Stimulated activated naive CD8-positive, alpha-beta T cell treated with anti-CD3 and anti-CD28 coated beads, Interleukin-15, Interleukin-2, amounts not matched to agents 100 U/mL and 50 U/mL, for 24 hours (primary cell): ENCODE results near the gene RALY.

Experiments used
- ATAC-seq: fragments of 150-1000 bp; cut with Tn5 transposase; one replicate; pipeline ENCODE4 v1.10.0; 2021
- DNase-seq: peaks from one replicate; pipeline ENCODE4 v3.0.0; 2021

The RALY gene

DNA sequence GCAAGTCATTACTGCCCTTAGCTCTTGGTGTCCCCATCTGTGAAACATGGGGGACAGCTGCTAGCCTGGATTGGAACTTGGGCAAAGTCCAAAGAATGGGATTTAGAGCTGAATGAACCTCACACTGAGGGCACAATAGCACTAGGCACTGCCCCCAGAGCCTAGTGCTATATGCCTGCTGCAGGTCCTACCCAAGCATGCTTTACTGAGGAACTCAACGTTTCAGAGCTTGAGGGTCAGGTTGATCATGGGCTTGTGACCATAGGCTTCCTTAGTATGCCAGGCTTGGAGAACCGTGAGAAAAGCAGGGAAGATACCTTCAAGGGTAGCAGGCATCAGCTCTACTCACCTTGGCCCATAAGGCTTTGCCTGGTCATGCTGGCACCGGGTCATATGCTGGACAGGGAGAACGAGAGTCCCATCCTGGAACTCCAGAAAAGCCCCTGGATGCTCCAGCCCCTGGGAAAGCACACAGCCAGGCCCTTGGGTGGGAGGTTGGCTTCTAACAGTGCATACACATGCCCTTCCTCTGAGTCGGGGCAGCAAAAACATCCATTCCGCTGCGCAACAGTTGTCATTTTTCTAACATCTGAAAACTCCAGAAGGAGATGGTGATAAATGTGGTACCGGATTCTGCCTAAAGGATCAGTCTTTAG lies 88.6 kb downstream of the RALY start:
- DNase-seq (no peak), ATAC-seq (no peak)

DNA sequence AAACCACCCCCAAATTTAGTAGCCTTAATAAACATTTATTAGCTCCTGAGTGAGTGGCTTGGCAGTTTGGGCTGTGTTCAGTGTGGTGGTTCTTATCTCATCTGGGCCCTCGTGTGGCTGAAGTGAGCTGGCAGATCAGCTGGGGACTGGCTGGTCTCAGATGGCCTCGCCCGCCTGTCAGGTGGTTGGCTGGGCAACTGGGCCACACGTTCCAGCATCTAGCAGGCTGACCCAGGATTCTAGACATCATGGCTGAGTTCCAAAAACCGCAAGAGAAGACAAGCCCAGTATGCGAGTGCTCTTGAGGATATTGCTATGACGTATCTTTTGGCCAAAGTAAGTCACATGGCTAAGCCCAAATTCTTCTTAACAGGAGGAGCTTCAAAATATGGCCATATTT lies 89.4 kb downstream of the RALY start:
- ATAC-seq (no peak), DNase-seq (no peak)

DNA sequence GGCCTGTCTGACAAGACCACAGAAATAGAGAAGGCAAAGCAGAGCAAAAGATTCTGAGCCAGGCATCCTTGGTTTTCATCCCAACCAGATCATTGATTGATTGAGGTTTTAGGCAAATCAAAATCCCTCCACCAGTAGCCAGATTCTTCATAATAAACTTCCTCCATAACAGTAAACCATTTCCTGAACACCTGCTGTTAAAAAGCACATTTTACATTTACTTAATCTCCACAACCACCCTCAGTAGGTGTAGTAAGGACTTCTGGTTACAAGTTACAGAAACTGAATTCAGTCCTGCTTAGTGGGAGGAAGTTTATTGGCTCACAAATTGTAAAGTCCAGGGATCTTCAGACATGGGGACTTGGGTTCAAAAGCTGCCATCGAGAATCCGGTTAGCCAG lies 90.1 kb downstream of the RALY start:
- DNase-seq (no peak), ATAC-seq (no peak)

DNA sequence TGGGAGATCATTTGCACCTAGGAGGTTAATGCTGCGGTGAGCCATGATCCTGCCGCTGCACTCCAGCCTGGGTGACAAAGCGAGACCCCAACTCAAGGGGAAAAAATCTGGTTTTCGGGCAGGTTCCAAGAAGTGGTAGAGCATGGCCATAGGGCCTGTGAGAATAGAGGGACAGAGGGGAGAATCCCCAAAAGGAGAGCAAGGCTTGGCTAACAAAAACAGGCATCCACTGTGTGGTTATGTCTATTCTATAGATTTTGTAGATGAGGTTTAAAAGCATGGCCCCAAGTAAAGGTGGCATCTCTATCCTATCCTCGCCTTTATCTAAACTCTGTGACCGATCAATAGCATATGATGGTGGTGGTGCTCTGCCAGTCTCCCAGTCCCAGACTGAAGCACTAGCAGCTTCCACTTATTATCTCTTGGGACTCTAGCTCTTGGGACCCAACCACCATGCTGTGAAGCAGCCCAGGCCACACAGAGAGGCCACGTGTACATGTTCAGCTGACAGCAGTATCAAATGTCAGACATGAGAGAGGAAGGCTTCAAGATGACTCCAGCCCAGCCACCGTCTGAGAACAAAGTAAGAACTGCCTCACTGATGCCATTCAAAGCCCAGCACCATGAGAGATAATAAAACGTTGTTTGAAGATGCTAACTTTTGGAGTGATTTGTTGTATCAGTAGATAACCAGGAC lies 90.7 kb downstream of the RALY start:
- DNase-seq (no peak), ATAC-seq (no peak)

DNA sequence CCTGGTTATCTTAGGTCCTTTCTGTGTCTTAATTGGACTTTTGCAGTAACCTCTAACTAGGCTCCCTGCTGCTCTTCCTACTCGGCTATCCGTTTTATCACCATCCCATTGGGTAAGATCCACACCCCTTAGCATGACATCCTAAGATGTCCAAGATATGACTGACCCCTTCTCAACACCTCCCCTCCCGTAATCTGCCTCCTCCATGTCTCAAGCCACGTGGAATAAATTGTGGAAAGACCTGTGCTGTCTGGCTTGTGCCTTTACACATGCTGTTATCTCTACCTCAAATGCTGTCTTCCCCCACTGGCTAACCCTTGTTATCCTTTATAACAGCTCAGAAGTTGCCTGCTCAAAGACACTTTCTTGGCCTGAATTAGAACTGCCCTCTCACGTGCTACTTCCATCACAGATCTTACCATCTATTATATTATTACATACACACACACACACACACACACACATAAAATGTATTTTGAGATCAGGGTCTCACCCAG lies 91.9 kb downstream of the RALY start:
- no peak for DNase-seq
- ATAC-seq, result no peak

DNA sequence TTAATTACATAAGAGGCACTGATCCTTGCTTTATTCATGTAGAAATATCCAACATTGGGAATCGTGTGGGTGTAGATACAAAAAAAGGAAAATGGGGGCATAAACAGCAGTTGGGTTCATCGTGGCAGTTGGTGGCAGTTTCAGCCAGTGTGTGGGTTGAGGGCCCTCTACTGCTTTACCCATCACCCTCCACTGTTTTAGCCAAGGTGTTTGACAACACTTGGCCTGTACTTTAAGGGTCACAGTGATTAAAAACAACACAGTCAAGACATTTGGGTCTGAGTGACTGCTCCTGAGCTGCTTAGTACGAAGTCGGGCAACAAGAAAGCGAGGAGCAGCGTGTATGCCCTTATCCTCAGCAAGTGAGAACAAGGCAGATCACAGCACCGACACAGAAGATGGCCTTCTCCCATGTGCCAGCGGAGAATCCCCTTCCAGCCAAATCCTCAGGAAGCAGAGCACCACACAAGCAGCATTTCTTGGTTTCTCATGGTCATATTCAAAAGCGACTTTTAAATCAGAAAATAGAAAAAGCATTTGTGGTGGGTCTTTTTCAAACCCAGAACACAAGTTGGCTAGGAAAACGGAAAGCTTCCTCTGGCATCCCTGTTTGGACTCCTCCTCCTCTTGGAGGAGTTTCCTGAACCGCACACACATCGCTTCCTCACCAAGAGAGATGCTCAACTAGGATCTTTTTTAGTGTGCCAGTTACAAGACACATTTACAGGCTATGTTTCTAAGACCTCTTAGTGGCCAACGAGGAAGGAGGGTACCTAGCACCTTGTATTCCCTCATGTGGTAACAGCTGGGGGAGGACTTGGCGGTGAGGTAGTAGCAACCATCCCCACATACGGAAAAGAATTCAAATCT lies 94.8 kb downstream of the RALY start:
- DNase-seq (no peak), ATAC-seq (peak; percentile 7)

DNA sequence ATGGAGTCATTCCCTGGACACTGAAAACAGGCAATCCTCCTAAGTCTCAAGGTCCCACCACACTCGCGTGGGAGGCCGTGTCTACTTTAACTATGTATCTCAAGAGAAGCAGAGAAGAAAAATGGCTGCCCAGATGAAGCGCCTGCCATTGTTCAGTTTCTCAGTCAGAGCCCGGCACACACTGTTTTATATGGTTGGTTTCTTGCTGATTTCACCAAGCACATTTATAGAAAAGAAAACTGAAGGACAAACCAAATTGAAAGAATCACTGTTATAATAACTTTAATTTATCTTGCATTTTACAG lies 95.4 kb downstream of the RALY start:
- DNase-seq (no peak), ATAC-seq (no peak)

DNA sequence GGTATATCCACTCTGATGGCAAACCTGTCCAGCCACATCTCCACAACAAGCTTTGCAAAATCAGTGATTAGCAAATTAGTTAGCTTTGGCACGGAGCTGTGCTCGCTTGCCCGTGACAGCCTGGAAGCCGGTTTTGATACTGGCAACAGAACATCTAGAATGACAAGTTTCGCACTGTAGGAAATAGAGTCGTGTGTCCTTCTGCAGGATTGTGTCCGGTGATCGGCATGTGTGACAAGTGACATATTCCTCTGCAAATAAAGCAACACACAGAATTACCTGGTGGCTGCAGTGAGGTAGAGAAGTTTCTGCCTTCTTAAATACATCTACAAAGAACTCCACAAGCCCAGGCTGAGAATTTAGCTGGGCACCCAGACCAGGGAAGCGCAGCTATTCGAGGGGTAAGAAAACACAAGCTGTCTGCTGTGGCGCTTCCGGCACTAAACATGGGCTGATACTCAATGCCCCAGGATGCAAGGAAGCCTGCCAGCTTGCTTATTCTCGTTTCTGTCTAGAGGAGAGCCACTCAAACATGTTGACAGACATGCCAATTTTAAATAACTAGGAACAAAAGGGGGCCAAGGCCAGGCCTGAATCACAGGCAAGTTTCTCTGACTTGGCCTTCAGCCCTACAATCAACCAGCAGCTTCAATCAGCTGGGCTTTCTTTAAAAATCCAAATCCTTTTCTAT lies 96.1 kb downstream of the RALY start:
- no peak for ATAC-seq

DNA sequence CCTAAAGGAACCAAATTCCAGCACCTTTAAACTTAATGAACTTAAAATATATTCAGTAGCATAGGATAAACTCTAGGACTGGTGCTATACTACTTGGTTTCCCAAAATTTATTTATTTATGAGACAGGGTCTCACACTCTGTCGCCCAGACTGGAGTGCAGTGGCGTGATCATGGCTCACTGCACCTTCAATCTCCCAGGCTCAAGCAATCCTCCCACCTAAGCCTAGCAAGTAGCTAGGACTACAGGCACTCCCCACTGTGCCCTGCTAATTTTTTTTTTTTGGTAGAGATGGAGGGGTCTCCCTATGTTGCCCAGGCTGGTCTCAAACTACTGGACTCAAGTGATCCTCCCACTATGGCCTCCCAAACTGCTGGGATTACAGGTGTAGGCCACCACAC lies 96.9 kb downstream of the RALY start:
- ATAC-seq, result no peak

More for the DNA sequence above, 96.1 kb downstream of the RALY start:
- no peak for DNase-seq

DNA sequence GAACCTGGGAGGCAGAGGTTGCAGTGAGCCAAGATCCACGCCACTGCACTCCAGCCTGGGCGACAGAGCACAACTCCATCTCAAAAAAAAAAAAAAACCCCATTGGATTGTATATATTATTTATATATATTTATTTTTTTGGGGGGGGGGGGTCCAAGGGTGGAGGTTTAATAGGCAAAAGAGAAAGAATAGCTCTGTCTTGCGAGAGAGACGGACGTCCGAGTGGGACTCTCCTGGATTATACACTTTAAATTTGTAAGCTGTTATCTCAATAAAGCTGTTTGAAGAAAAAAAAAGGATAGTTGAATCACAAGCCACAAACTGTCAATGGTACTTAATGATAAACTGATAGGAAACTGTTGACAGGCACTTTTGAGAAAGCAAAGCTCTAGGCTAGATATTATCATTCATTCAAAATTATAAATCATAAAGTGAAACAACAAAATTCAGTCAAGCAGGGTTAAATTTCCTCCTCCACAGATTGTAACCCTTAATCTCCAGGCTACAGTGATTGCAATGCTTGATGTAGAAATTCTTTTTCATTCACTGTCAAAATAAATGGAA lies 98.0 kb downstream of the RALY start:
- ATAC-seq (no peak), DNase-seq (no peak)

More for the DNA sequence above, 96.9 kb downstream of the RALY start:
- DNase-seq, result no peak

DNA sequence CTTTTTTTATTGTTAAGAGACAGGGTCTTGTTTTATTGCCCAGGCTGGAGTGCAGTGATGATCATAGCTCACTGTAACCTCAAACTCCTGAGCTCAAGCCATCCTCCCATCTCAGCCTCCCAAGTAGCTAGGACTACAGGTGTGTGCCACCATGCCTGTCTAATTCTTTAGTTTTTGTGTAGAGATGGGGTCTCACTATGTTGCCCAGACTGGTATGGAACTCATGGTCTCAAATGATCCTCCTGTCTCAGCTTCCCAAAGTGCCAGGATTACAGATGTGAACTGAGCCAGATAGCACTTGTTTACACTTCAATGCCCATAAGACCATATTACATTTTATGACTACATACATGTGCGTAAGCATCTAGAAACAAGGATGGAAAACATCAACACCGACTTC lies 100.2 kb downstream of the RALY start:
- DNase-seq, result no peak
- ATAC-seq, result no peak

DNA sequence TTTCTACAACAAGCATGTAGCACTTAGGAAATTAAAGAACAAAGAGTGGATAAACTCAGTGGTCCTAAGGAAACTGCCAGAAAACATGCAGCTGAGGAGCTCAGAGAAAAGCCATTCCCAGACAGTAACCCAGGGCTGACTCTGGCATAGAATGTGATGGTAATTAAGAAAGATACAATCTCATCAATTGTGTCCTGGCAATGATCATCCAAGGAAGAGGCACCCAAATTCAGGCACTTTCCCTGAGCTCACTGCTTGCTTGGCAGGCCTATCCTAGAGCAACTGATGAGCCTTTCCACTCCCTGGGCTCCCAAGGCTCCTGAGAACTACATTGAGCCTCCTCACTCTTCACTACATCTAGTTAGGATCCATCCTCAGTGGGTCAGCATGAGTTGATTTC lies 102.1 kb downstream of the RALY start:
- no peak for DNase-seq
- ATAC-seq, result no peak

DNA sequence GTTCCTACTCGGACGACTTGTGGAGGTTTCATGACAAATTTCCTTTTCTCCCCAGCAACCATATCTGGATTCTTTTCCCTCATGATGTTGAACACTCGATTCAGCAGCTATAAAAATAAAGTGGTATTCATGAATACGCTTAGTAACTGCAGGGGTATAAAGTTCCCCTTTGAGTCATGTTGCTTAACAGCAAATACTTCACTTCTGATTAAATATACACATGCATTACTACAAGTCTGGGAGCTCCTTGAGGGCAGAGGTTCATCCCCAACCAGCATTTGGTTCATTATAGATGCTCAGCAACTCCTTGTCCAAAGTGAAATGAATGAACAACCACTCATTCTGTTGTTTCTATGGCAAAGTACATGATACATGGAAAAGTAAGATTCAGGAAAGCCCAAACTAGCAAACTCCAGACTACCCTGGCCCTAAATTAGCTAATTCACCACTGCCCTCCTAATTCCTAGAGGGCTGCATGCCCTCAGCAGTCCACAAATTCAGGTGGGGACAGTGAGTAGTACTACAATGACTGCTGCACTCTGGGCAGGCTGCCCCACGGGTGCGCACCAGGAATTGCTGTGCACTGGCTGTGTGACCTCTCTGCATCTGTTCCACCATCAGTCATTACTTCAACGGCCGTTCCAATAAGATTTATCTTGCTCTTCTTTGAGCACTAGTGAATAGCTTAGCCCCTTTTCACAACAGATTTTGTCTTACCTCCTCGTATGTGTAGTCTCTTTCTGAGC lies 103.2 kb downstream of the RALY start:
- ATAC-seq (no peak), DNase-seq (no peak)

DNA sequence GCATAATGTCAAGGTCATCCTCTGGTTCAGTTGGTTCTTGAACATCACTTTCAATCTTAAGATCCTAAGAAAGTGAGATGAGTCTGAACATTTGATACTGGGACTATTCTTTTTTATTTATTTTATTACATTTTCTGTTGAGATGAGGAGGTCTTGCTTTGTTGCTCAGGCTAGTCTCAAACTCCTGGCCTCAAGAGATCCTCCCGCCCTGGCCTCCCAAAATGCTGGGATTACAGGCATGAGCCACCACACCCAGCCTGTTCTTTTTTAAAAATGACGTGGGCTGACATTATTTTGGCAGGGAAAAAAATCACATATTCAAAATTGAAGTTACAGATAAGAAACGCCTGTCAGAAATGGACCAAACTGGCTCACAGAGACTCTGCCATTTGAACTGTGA lies 104.9 kb downstream of the RALY start:
- no peak for ATAC-seq

DNA sequence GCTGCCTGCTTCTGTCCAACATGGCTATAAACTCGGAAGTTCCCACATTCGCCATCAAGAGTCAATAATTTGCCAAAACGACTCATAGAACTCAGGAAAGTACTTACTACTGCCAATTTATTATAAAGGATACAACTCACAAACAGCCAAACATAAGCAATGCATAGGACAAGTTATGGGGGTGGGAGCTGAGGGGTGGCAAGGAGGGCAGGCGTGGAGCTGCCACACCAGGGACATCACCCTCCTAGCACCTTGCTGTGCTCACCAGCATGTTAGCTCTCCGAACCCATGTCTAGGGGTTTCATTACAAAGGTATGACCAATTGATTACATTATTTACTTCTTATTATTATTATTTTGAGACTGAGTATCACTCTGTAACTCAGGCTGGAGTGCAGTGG lies 106.0 kb downstream of the RALY start:
- ATAC-seq, result no peak
- no peak for DNase-seq

More for the DNA sequence above, 104.9 kb downstream of the RALY start:
- DNase-seq, result no peak

DNA sequence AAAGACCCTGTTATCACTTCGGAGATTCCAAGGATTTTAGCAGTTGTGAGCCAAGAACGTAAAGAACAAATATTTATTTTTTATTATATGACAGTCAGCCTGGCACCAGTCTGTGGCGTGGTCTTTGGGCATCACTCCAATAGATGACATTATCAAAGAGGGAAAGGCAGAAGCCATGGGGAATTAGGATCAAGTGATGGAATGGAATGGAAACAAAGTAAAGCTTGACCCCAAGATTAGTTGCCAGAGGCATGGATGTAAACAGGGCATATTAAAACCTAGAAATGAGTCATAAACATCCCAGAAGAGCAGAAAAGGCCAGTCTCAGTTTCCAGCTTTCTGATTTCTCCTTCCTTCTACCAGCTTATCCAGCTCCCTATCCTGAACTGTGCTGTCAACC lies 106.9 kb downstream of the RALY start:
- no peak for DNase-seq

DNA sequence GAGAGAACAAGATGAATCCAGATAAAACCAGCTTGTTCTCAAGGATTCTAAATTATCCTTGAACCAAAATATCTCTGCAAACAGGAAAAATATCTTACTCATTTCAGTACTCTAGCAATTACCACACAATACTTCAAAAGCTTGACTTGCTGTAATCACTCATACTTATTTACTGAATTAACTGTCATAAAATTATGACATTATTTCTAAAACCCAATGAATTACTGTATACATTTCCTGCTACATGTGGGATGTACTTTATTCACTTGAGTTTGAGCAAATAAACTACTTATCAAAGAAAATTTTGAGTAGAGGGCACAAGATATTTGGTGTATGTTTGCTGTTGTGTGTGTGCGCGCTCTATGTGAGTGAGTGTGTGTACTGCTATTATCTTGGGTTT lies 108.6 kb downstream of the RALY start:
- ATAC-seq (no peak), DNase-seq (no peak)

More for the DNA sequence above, 106.9 kb downstream of the RALY start:
- no peak for ATAC-seq

DNA sequence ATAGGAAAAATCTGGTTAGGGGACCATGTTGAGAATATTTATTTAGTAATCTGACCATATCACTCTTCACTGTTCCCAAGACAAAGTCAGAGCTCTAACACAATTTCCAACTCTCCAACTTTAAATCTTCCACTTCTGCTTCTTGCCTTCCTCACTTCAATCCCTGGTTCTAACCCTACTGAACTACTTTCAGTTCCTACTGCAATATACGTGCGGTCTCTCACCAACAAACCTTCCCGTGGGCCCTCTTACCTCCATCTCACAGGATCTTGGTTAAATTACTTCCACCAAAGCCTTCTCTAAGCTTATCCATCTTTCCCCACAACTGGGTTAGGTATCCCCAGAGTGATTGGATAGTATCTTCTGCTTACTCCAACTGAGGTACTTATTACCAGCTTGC lies 110.3 kb downstream of the RALY start:
- ATAC-seq (no peak), DNase-seq (no peak)

DNA sequence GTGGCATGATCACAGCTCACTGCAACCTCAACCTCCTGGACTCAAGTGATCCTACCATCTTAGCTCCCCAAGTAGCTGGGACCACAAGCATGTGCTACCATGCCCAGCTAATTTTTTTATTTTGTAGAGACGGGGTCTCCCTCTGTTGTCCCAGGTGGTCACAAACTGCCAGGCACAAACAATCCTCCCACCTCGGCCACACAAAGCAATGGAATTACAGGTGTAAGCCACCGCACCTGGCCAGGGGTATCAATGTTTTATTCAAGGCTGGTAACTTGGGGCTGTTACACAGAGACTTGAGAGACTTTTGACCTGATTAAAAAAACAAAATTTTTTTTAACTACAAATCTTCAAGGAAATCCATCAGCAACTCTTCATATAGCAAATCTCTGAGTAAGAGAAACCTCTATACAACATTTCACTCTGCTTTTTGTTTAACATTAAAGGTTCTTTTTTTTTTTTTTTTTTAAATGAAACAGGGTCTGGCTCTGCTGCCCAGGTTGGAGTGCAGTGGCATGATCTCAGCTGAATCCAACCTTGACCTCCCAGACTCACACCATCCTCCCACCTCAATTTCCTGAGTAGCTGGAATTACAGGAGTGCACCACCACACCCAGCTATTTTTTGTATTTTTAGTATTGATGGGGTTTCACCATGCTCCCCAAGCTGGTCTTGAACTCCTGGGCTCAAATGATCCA lies 112.4 kb downstream of the RALY start:
- no peak for DNase-seq
- no peak for ATAC-seq

DNA sequence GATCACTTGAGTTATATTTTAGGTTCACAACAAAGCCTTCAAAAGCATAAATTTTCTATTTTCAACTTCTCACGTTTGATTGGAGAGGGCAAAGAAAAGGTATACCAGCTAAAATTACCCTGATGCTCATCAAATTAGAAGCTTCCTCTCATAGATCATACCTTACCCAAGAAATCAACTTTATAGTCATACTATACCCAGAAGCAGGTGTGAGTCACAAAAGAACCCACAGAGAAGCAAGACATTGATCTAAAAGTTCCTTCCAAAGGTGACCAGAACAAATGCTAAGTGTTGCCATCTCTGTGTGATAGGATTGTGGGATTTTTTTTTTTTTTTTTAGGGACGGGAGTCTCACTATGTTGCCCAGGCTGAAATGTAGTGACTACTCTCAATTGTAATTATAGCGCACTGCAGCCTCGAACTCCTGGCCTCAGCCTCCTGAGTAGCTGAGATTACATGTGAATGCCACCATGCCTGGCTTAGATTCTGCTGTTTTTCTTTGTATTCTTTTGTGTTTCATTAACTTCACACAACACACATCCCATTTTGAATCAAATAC lies 115.0 kb downstream of the RALY start:
- ATAC-seq (peak; percentile 40), DNase-seq (no peak)

DNA sequence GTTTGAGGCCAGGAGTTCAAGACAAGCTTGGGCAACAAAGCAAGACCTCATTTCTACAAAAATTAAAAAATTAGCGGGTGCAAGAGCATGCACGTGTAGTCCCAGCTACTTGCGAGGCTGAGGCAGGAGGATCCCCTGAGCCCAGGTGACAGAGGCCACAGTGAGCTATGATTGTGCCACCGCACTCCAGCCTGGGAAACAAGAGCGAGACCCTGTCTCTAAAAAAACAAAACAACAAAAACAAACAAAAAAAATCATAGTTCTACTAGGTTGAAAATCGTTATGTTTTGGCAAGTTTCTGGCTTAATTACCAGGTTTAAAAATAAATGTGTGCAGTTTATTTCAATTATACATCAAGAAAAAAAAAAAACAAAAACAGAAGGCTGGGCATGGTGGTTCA lies 115.7 kb downstream of the RALY start:
- ATAC-seq, result no peak
- DNase-seq, result no peak
